Neuron (in vitro differentiated cells): ENCODE results near the gene CCDC88C.

Experiments
- H2AFZ ChIP-seq: one replicate; pipeline ENCODE4 v1.6.1; 2013; ENCODE audit warnings: low read depth, mild to moderate bottlenecking, inconsistent platforms, low read length, moderate library complexity
- H3K27me3 ChIP-seq: one replicate; pipeline ENCODE4 v1.6.1; 2013; ENCODE audit warnings: low read length; ENCODE audit not compliant: insufficient read depth
- H3K36me3 ChIP-seq: one replicate; pipeline ENCODE4 v1.6.1; 2013; ENCODE audit warnings: low read length; ENCODE audit not compliant: insufficient read depth
- H3K4me1 ChIP-seq: one replicate; pipeline ENCODE4 v1.6.1; 2013; ENCODE audit warnings: low read length; ENCODE audit not compliant: insufficient read depth
- H3K4me3 ChIP-seq: 2 replicates; pipeline ENCODE4 v1.5.1; 2013; ENCODE audit warnings: mild to moderate bottlenecking, low read length, moderate library complexity
- H3K9me3 ChIP-seq: one replicate; pipeline ENCODE4 v1.6.1; 2013; ENCODE audit warnings: low read length

The CCDC88C gene

GRCh38 chr14:91357272-91358024, 60.2 kb downstream of the CCDC88C start:
- Histone ChIP-seq H3K27me3 (no peaks in the 10 kb centered on the region), H3K4me1 (peaks cover 24% of the 10 kb centered on the region), H3K9me3 (no peaks in the 10 kb centered on the region), H3K4me3 (no peak overlapping the region), H3K36me3 (peaks cover 11% of the 10 kb centered on the region), H2AFZ (no peak overlapping the region)

- Histone ChIP-seq H2AFZ (no peak overlapping the region), H3K27me3 (no peaks in the 10 kb centered on the region), H3K4me3 (no peak overlapping the region), H3K36me3 (peaks cover 11% of the 10 kb centered on the region), H3K4me1 (peaks cover 26% of the 10 kb centered on the region), H3K9me3 (no peaks in the 10 kb centered on the region)
Observed at GRCh38 chr14:91356181-91356763, 61.3 kb downstream of the CCDC88C start.

GRCh38 chr14:91354979-91355685, 62.5 kb downstream of the CCDC88C start:
- no peaks in the 10 kb centered on the region for H3K27me3 ChIP-seq
- peaks cover 11% of the 10 kb centered on the region for H3K36me3 ChIP-seq
- H2AFZ ChIP-seq: no peak overlapping the region
- no peak overlapping the region for H3K4me3 ChIP-seq
- peaks cover 26% of the 10 kb centered on the region for H3K4me1 ChIP-seq
- no peaks in the 10 kb centered on the region for H3K9me3 ChIP-seq

- H3K36me3 ChIP-seq: peaks cover 10% of the 10 kb centered on the region
- H3K27me3 ChIP-seq: no peaks in the 10 kb centered on the region
- no peak overlapping the region for H2AFZ ChIP-seq
Observed at GRCh38 chr14:91354221-91354916, 63.3 kb downstream of the CCDC88C start.

GRCh38 chr14:91352728-91353692, 64.6 kb downstream of the CCDC88C start:
- H3K36me3 ChIP-seq: peaks cover 4% of the 10 kb centered on the region
- peaks cover 38% of the 10 kb centered on the region for H3K4me1 ChIP-seq
- H2AFZ ChIP-seq: no peak overlapping the region
- H3K4me3 ChIP-seq: no peak overlapping the region
- no peaks in the 10 kb centered on the region for H3K9me3 ChIP-seq
- H3K27me3 ChIP-seq: no peaks in the 10 kb centered on the region

More at GRCh38 chr14:91354221-91354916, 63.3 kb downstream of the CCDC88C start:
- no peaks in the 10 kb centered on the region for H3K9me3 ChIP-seq
- peaks cover 27% of the 10 kb centered on the region for H3K4me1 ChIP-seq
- no peak overlapping the region for H3K4me3 ChIP-seq

- Histone ChIP-seq H3K4me3 (no peak overlapping the region), H3K27me3 (no peaks in the 10 kb centered on the region), H3K4me1 (peaks cover 38% of the 10 kb centered on the region), H2AFZ (no peak overlapping the region), H3K9me3 (no peaks in the 10 kb centered on the region), H3K36me3 (no peaks in the 10 kb centered on the region)
Observed at GRCh38 chr14:91352053-91352452, 65.6 kb downstream of the CCDC88C start.

GRCh38 chr14:91351512-91351862, 66.1 kb downstream of the CCDC88C start:
- Histone ChIP-seq H2AFZ (no peak overlapping the region), H3K4me1 (peaks cover 38% of the 10 kb centered on the region), H3K4me3 (no peak overlapping the region), H3K36me3 (no peaks in the 10 kb centered on the region), H3K9me3 (no peaks in the 10 kb centered on the region), H3K27me3 (no peaks in the 10 kb centered on the region)

- Histone ChIP-seq H3K9me3 (no peaks in the 10 kb centered on the region), H3K4me3 (no peak overlapping the region), H3K36me3 (no peaks in the 10 kb centered on the region), H3K27me3 (no peaks in the 10 kb centered on the region), H3K4me1 (peaks cover 34% of the 10 kb centered on the region), H2AFZ (no peak overlapping the region)
Observed at GRCh38 chr14:91350813-91351511, 66.7 kb downstream of the CCDC88C start.

GRCh38 chr14:91350483-91350812, 67.2 kb downstream of the CCDC88C start:
- Histone ChIP-seq H3K9me3 (no peaks in the 10 kb centered on the region), H2AFZ (no peak overlapping the region), H3K4me1 (peaks cover 34% of the 10 kb centered on the region), H3K36me3 (no peaks in the 10 kb centered on the region), H3K4me3 (no peak overlapping the region), H3K27me3 (no peaks in the 10 kb centered on the region)

- Histone ChIP-seq H2AFZ (no peak overlapping the region), H3K4me3 (no peak overlapping the region), H3K9me3 (no peaks in the 10 kb centered on the region), H3K4me1 (peaks cover 34% of the 10 kb centered on the region), H3K27me3 (no peaks in the 10 kb centered on the region), H3K36me3 (no peaks in the 10 kb centered on the region)
Observed at GRCh38 chr14:91349481-91350074, 68.0 kb downstream of the CCDC88C start.

- Histone ChIP-seq H2AFZ (no peak overlapping the region), H3K36me3 (no peaks in the 10 kb centered on the region), H3K9me3 (no peaks in the 10 kb centered on the region), H3K4me1 (peaks cover 32% of the 10 kb centered on the region), H3K27me3 (no peaks in the 10 kb centered on the region), H3K4me3 (no peak overlapping the region)
Observed at GRCh38 chr14:91348845-91349465, 68.7 kb downstream of the CCDC88C start.
